Neuronal stem cell (in vitro differentiated cells): ENCODE measurements around the gene IDH3G.
A peak's percentile ranks its signal among the peaks of the same experiment; 100 is the strongest.
"Not testable (repeated sequence)": the region's sequence is repeated elsewhere in the genome, so short reads cannot be mapped to it uniquely, and the experiment has no call there.

ENCODE experiments used
- DNase-seq: peaks from one replicate; pipeline ENCODE4 v3.0.0-alpha.2; 2013; ENCODE audit warnings: low spot score
- H2AFZ ChIP-seq: one replicate; pipeline ENCODE4 v1.6.1; 2013; ENCODE audit warnings: mild to moderate bottlenecking, low read length, inconsistent platforms
- H2AK5ac ChIP-seq: 2 replicates; pipeline ENCODE4 v1.6.1; 2013; ENCODE audit warnings: low read depth, mild to moderate bottlenecking, inconsistent platforms, low read length, moderate library complexity, mixed read lengths
- H2BK120ac ChIP-seq: 2 replicates; pipeline ENCODE4 v1.6.1; 2013; ENCODE audit warnings: low read depth, mild to moderate bottlenecking, inconsistent platforms, low read length, moderate library complexity, mixed read lengths
- H2BK12ac ChIP-seq: one replicate; pipeline ENCODE4 v1.6.1; 2013; ENCODE audit warnings: low read length, inconsistent platforms
- H2BK15ac ChIP-seq: 2 replicates; pipeline ENCODE4 v1.6.1; 2013; ENCODE audit warnings: mild to moderate bottlenecking, low read length, inconsistent platforms, mixed read lengths
- H2BK5ac ChIP-seq: one replicate; pipeline ENCODE4 v1.6.1; 2013; ENCODE audit warnings: inconsistent platforms, mild to moderate bottlenecking, low read length, moderate library complexity
- H3K14ac ChIP-seq: one replicate; pipeline ENCODE4 v1.6.1; 2013; ENCODE audit warnings: low read length, inconsistent platforms
- H3K18ac ChIP-seq: 2 replicates; pipeline ENCODE4 v1.6.1; 2013; ENCODE audit warnings: low read length, inconsistent platforms
- H3K23ac ChIP-seq: 2 replicates; pipeline ENCODE4 v1.6.1; 2013; ENCODE audit warnings: low read depth, mild to moderate bottlenecking, mixed read lengths, low read length, inconsistent platforms; ENCODE audit not compliant: poor library complexity
- H3K27ac ChIP-seq: replicated peaks from 3 replicates; pipeline ENCODE4 v1.5.1; 2013; ENCODE audit warnings: low read length, inconsistent platforms
- H3K27me3 ChIP-seq, 3 experiments: 2 replicates each; pipeline ENCODE4 v1.6.1; 2013; ENCODE audit warnings: low read length in 3 of 3, mild to moderate bottlenecking in 2 of 3, inconsistent platforms in 1 of 3, low read depth in 1 of 3, mixed read lengths in 1 of 3, moderate library complexity in 1 of 3; ENCODE audit not compliant: control insufficient read depth in 3 of 3, insufficient read depth in 3 of 3
- H3K36me3 ChIP-seq, 2 donors: replicated peaks in 1 of 2; 2 replicates each; pipeline ENCODE4 v1.6.1; 2013; ENCODE audit warnings: low read length in 2 of 2; ENCODE audit not compliant: control insufficient read depth in 2 of 2, insufficient read depth in 2 of 2
- H3K4ac ChIP-seq: 2 replicates; pipeline ENCODE4 v1.6.1; 2013; ENCODE audit warnings: inconsistent platforms, mild to moderate bottlenecking, low read length, moderate library complexity
- H3K4me1 ChIP-seq, 2 donors: 1 replicate in 1 of 2; 2 replicates in 1 of 2; pipeline ENCODE4 v1.6.1; 2013; ENCODE audit warnings: low read length in 2 of 2, low read depth in 1 of 2; ENCODE audit not compliant: control insufficient read depth in 2 of 2, insufficient read depth in 1 of 2
- H3K4me2 ChIP-seq: one replicate; pipeline ENCODE4 v1.6.1; 2013; ENCODE audit warnings: mild to moderate bottlenecking, low read length, inconsistent platforms; ENCODE audit not compliant: insufficient read depth, poor library complexity, severe bottlenecking
- H3K4me3 ChIP-seq, 2 donors: 2 replicates each; pipeline ENCODE4 v1.5.1; 2013; ENCODE audit warnings: low read length in 2 of 2, mild to moderate bottlenecking in 2 of 2, inconsistent platforms in 1 of 2, moderate library complexity in 1 of 2
- H3K79me1 ChIP-seq: one replicate; pipeline ENCODE4 v1.6.1; 2013; ENCODE audit warnings: low read depth, mild to moderate bottlenecking, inconsistent platforms, low read length, moderate library complexity
- H3K9ac ChIP-seq: one replicate; pipeline ENCODE4 v1.6.1; 2013; ENCODE audit warnings: mild to moderate bottlenecking, low read depth, low read length, inconsistent platforms; ENCODE audit not compliant: poor library complexity
- H3K9me3 ChIP-seq, 2 donors: replicated peaks in 1 of 2; 2 replicates each; pipeline versions ENCODE3 to v1.6.1; 2013; ENCODE audit warnings: low read length in 2 of 2, mild to moderate bottlenecking in 2 of 2, inconsistent platforms in 1 of 2, low read depth in 1 of 2, mixed read lengths in 1 of 2, moderate library complexity in 1 of 2; ENCODE audit not compliant: control insufficient read depth in 2 of 2, insufficient read depth in 1 of 2
- H4K8ac ChIP-seq: one replicate; pipeline ENCODE4 v1.6.1; 2013; ENCODE audit warnings: low read depth, mild to moderate bottlenecking, inconsistent platforms, low read length, moderate library complexity
- H4K91ac ChIP-seq: one replicate; pipeline ENCODE4 v1.6.1; 2013; ENCODE audit warnings: low read length, low read depth, mild to moderate bottlenecking, inconsistent platforms; ENCODE audit not compliant: poor library complexity
- WGBS, 2 donors: extraction: QIAGEN DNeasy Blood & Tissue Kit; methylation state at CpG; one replicate each; pipeline ENCODE4 v1.1.7; 2013; ENCODE audit warnings: missing lambda C conversion rate in 2 of 2, mixed read lengths in 1 of 2; ENCODE audit not compliant: insufficient read length in 2 of 2, insufficient replicate concordance in 1 of 2; ENCODE audit errors: extremely low coverage in 2 of 2; 5-methylcytosine and 5-hydroxymethylcytosine counted together

The IDH3G gene

GRCh38 chrX:153820601-153821000 is 26.4 kb upstream of the IDH3G start:
- Histone ChIP-seq H3K9me3 (no peaks in the 10 kb centered on the region), H4K91ac (no peak overlapping the region), H3K36me3 (peaks cover 0 to 6% of the 10 kb centered on the region in 2 donors), H3K23ac (no peak overlapping the region), H3K18ac (no peak overlapping the region), H2AFZ (no peak overlapping the region), H2BK12ac (no peak overlapping the region), H3K14ac (no peak overlapping the region), H3K27me3 (peaks cover 0 to 10% (median 0%) of the 10 kb centered on the region in 3 experiments), H4K8ac (no peak overlapping the region), H3K4me1 (peaks cover 5 to 6% of the 10 kb centered on the region in 2 donors), H2AK5ac (no peak overlapping the region), H2BK120ac (no peak overlapping the region), H2BK15ac (no peak overlapping the region), H3K79me1 (no peaks in the 10 kb centered on the region), H3K27ac (no peak overlapping the region), H3K4ac (no peak overlapping the region), H3K4me3 (no peak overlapping the region), H3K4me2 (no peak overlapping the region), H2BK5ac (no peak overlapping the region), H3K9ac (no peak overlapping the region)
- no CpG with 5 or more reads among the region's 7 CpGs for WGBS, 2 donors
- DNase-seq: no peak

- Histone ChIP-seq H3K4ac (no peak overlapping the region), H3K27ac (peak overlapping the region; percentile 32), H3K14ac (no peak overlapping the region), H3K18ac (peak overlapping the region; percentile 94), H3K9ac (peak overlapping the region; percentile 53), H4K91ac (no peak overlapping the region), H3K4me3 (peak overlapping the region in 1 of 2 donors; percentile 19), H3K27me3 (peaks cover 0 to 11% (median 0%) of the 10 kb centered on the region in 3 experiments), H2BK12ac (no peak overlapping the region), H4K8ac (no peak overlapping the region), H2BK5ac (no peak overlapping the region), H2AK5ac (no peak overlapping the region), H2BK120ac (no peak overlapping the region), H3K4me2 (peak overlapping the region; percentile 77), H3K79me1 (no peaks in the 10 kb centered on the region), H3K4me1 (peaks cover 5 to 6% of the 10 kb centered on the region in 2 donors), H3K23ac (no peak overlapping the region), H2AFZ (no peak overlapping the region), H2BK15ac (no peak overlapping the region), H3K9me3 (no peaks in the 10 kb centered on the region), H3K36me3 (peaks cover 0 to 6% of the 10 kb centered on the region in 2 donors)
- no peak for DNase-seq
- no CpG with 5 or more reads among the region's 23 CpGs for WGBS, 2 donors
Measured at GRCh38 chrX:153819384-153820040, 25.3 kb upstream of the IDH3G start.

GRCh38 chrX:153818571-153819383 is 24.6 kb upstream of the IDH3G start:
- Histone ChIP-seq H2AK5ac (no peak overlapping the region), H3K27me3 (peaks cover 0 to 12% (median 0%) of the 10 kb centered on the region in 3 experiments), H3K4me1 (peaks cover 5 to 6% of the 10 kb centered on the region in 2 donors), H3K36me3 (peaks cover 0 to 2% of the 10 kb centered on the region in 2 donors), H2BK12ac (peak overlapping the region; percentile 84), H2BK5ac (no peak overlapping the region), H3K4me3 (peak overlapping the region in 1 of 2 donors; percentile 73), H2BK120ac (no peak overlapping the region), H3K9ac (peak overlapping the region; percentile 84), H3K27ac (no peak overlapping the region), H3K23ac (no peak overlapping the region), H3K4me2 (peak overlapping the region; percentile 77), H4K8ac (no peak overlapping the region), H3K14ac (no peak overlapping the region), H2BK15ac (no peak overlapping the region), H2AFZ (no peak overlapping the region), H3K4ac (no peak overlapping the region), H3K18ac (peak overlapping the region; percentile 94), H3K9me3 (no peaks in the 10 kb centered on the region), H3K79me1 (no peaks in the 10 kb centered on the region), H4K91ac (no peak overlapping the region)
- DNase-seq: peak; percentile 54
- no CpG with 5 or more reads among the region's 67 CpGs for WGBS, 2 donors

- H3K9me3 ChIP-seq, H3K9ac ChIP-seq, DNase-seq, H3K18ac ChIP-seq, H3K14ac ChIP-seq, H4K8ac ChIP-seq, H2BK120ac ChIP-seq, H2BK12ac ChIP-seq, H3K4ac ChIP-seq, H3K23ac ChIP-seq, H3K27ac ChIP-seq, H2AFZ ChIP-seq, H3K36me3 ChIP-seq, H2BK15ac ChIP-seq, H3K79me1 ChIP-seq, H2BK5ac ChIP-seq, H3K4me1 ChIP-seq, H3K4me2 ChIP-seq, H4K91ac ChIP-seq, H3K4me3 ChIP-seq, H2AK5ac ChIP-seq: not testable (repeated sequence)
- no CpG with 5 or more reads among the region's 9 CpGs for WGBS, 2 donors
- peaks cover 0 to 17% (median 0%) of the 10 kb centered on the region in 3 experiments for H3K27me3 ChIP-seq
Measured at GRCh38 chrX:153818064-153818463, 23.9 kb upstream of the IDH3G start.
